Suprapubic skin (tissue), 4 donors: ENCODE results near the gene AAK1.

ENCODE experiments used
- CTCF ChIP-seq, 2 donors: fragments of 200-600 bp in 1 of 2; fragments of 450-650 bp in 1 of 2; sonication (generic) in 1 of 2; IDR thresholded peaks; one replicate each; pipeline ENCODE4 v1.5.1; 2016 to 2019; ENCODE audit warnings: antibody characterized with exemption in 2 of 2, mild to moderate bottlenecking in 1 of 2, moderate library complexity in 1 of 2
- POLR2A ChIP-seq, 2 donors: fragments of 450-650 bp; IDR thresholded peaks; one replicate each; pipeline ENCODE4 v1.6.1; 2017; ENCODE audit warnings: antibody characterized with exemption in 2 of 2, mild to moderate bottlenecking in 2 of 2, moderate library complexity in 2 of 2
- POLR2AphosphoS5 ChIP-seq, 3 donors: sonication (generic); formaldehyde crosslinking; IDR thresholded peaks; one replicate each; pipeline ENCODE4 v1.6.1; 2017; ENCODE audit warnings: antibody characterized with exemption in 3 of 3

GRCh38 chr2:69623236-69623635, 20.3 kb downstream of the AAK1 start:
- TF ChIP-seq POLR2AphosphoS5 (IDR thresholded peaks at IDR 0.05) (no peak), CTCF (IDR thresholded peaks at IDR 0.05) (no peak), POLR2A (IDR thresholded peaks at IDR 0.05) (no peak)
